ENCODE data around the gene SEPTIN5. TPM values are rescaled to one million over a fixed set of nuclear protein-coding genes. Genes with fewer than 3 reads are reported as not detected.
"Not testable (repeated sequence)": the region's sequence is repeated elsewhere in the genome, so short reads cannot be mapped to it uniquely, and the experiment has no call there.

Gene SEPTIN5
- total RNA-seq, 1 donor from 2014 or later: 123 TPM

GRCh38 chr22:19679522-19680101 is 34.7 kb upstream of the SEPTIN5 start:
- DNase-seq: peak; percentile 76
- peak; percentile 86 for ATAC-seq (ENCODE audit: poor library complexity)
- intact Hi-C loops (cut with DNase I): loop anchor here (2.0 kb wide), 1 partner anchor 37 kb away; no protein-coding TSS in a partner anchor

DNA sequence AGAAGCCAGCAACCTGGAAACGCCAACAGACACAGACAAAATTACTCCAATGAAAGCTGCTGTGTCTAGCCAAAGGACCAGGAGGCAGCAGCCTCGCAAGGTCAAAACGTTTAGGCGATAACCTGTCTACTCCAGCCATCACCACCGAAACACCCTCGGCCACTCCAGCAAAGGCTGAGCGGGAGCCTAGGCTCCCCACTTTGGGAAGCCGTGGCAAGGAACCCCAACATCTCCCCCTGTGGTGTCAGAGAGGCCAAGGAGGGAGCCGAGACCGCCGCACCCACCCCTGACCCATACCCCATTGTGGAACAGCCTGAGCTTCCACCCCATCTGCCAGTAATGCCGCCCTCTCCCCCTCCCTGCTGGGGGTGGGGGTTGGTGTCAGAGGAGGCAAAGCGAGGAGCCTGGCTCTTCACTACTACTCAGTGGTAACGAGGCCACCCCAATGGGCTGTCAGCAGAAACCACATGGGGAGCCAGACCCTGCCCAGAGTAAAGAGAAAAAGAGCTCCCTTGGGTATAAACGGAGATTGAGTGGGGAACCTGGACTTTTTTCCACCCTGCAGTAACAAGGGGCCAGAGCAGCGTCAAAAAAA is 33.9 kb upstream of the SEPTIN5 start:
- no peak for ATAC-seq (ENCODE audit: poor library complexity)
- DNase-seq: no peak
- intact Hi-C loops (cut with DNase I): no loop called here

GRCh38 chr22:19680911-19681862 is 33.1 kb upstream of the SEPTIN5 start:
- intact Hi-C loops (cut with DNase I): no loop called here
- ATAC-seq (ENCODE audit: poor library complexity): no peak

DNA sequence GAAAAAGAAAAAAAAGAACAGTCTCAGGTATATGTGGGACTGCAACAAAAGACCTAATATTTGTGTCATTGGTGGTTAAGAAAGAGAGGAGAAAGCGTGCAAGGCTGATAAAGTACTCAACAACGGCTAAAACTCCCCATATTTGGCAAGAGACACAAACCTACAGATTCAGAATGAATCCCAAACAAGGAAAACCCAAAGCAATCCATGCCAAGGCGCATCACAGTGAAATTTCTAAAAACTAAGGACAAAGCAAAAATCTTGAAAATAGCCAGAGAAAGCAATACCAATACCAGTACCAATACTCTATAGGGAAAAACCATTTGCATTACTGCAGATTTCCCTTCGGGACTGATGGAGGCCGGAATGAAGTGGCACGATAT is 32.4 kb upstream of the SEPTIN5 start:
- no peak for DNase-seq
- intact Hi-C loops (cut with DNase I): no loop called here
- no peak for ATAC-seq (ENCODE audit: poor library complexity)

More at GRCh38 chr22:19680911-19681862, 33.1 kb upstream of the SEPTIN5 start:
- no peak for DNase-seq

- intact Hi-C loops (cut with DNase I): no loop called here
- ATAC-seq (ENCODE audit: poor library complexity) (no peak), DNase-seq (no peak)
Measured at GRCh38 chr22:19686946-19687345, 27.4 kb upstream of the SEPTIN5 start.

DNA sequence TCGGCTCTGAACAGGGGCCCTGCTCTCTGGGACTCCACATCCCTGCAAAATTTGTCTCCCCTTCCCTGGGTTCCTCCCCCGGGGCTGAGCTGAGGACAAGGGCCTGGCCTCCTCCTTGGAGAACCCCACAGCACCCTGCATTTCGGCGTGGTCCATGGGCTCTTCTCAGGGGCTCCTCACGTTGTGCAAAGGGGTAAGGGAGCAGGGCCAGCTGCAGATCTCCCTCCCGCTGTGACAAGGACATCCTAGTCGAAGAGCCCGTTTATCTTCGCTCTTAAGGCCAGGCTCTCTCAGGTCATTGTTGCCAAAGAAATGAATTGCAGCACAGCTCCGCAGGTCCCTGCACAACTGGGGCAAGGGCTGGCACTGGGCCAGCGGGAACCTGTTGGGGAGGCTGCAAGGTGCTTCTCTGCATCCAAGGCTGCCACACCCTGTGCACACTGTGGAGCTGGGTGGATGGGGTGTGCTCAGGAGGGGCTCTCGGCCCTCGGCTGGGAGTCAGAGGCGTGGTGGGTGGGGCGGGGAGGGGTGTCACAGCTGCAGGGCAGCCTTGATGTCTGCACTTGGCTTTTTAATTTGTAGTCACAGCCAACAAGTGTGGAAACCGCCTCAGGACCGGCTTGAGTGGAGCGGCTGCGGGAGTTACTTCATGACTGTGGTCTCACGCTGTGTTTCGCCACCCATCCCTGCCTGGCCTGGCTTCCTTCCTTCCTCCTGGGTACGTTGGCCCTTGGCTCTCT is 26.6 kb upstream of the SEPTIN5 start:
- DNase-seq: no peak
- intact Hi-C loops (cut with DNase I): no loop called here
- ATAC-seq (ENCODE audit: poor library complexity): no peak

DNA sequence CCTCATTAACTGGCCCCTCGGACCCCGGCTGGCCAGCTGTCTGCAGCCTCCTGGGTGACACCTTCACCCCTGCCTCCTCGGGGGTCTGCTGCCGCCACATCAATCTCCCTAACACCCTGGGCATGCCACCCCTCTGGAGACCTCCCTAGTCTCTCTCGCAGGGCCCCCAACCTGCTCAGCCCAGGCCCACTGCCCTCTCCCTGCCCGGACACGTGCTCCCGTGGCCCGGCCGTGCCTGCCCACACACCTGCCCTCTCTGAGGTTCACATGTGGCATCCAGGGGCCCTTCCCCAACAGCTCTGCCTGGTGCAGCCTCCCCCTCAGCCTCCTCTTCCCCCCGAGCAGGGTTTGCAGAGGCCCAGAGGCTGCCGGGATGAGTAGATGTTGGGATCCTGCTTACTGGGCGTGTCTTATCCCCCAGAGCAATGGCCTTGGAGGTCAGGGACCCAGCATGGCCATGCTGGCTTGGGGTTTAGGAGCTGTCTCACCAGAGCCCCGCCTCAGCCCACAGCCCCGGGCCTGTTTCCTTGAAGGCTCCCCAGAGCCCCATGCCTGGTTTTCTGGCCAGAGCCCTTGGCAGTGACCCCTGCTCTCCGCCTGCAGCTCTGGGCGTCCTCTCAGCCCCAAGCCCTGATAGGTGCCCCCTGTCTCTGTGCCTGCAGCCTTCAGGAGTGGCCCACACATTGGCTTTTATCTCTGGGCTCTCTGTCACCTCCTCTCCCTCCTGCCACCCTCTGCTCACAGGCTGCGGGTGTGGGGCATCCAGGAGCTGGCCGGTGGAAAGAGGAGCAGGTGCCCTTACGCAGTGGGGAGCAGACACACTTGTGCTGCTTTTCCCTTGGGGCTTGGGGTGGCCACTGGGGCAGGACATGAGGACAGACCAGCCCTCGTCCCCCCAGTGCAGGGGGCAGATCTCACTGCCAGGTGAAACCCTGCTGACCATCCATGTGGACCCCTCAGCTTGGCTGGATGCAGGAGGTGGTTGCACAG is 25.7 kb upstream of the SEPTIN5 start:
- no peak for DNase-seq
- ATAC-seq (ENCODE audit: poor library complexity): no peak
- intact Hi-C loops (cut with DNase I): no loop called here

DNA sequence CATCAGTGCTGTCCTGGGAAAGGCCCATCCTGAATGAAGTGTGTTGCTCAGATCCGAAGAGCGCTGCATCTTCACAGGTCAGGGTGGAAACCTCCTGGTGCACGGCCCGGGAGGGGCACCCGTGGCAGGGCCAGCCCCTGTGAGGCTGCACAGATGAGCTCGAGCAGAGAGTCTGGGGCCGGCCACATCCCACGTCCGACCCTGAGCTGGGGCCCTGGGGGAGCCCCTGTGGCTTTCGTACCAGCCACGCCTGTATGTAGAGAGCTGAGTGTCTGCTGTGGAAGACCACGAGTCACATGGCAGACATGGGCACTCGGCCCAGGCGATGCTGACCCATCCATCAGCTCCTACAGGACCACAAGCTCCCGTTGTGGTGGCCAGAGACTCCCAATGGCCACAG is 24.9 kb upstream of the SEPTIN5 start:
- no peak for DNase-seq
- no peak for ATAC-seq (ENCODE audit: poor library complexity)

DNA sequence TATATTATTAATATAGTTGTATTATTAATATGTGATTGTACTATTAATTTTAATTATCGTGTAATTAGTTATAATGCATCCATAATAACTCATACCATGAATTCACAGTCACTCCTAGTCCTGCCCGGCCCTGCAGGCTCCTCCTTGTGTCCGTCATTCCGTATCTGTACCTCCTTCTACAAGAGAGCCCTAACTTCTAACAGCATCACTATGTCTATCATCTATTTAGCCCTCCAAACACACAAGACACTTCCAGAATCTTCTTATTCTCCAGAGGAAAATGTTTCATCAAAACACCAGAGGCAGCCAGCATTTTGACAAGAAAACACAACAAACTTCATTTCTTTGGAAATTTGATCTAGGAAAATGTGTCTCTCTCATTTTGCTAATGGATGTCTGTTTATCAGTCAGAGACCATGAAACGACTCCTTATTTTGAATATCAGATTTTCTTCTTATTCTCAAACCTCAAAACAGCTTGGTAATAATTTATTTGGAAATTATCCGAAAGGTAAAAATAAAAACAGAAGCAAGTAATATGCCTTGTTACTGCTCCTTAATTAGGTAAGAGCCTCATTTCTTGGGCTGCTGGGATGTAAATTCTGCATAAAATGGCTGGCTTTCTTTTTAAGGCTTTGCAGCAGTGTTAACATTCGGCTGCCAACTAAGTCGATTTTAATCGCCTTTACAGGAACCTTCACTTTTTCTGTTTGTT is 23.1 kb upstream of the SEPTIN5 start:
- ATAC-seq (ENCODE audit: poor library complexity): no peak
- intact Hi-C loops (cut with DNase I): no loop called here
- no peak for DNase-seq

More for the DNA sequence above, 24.9 kb upstream of the SEPTIN5 start:
- intact Hi-C loops (cut with DNase I): no loop called here

DNA sequence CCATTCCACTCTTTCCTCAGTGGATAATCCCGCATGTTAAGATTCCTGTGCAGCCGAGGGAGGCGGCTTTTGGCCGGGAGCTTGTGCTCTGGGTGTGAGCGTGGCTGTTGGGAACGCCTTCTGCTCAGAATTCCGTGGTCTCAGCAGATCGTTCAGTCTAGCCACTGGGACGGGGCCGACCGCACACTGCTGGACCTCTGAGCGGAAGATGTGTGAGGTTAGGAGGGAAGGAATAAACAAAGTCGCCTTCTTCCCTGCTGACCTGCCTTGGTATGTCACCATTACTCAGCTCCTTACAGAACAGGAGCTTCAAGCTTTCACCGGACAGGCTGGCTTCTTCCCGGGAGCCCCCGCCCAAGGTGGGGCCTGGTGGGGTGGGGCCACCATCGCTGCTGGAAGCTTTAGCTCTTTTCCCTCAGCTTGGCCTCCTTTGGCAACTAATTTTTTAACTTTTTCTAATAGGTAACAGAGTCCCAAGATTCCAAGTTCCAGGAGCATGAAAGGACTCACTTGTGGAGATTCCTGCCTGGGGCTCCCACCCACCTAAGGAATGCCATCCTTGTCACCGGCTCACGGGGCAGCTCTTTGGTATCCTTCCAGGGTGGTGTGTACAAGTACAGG is 22.5 kb upstream of the SEPTIN5 start:
- intact Hi-C loops (cut with DNase I): no loop called here
- no peak for DNase-seq
- ATAC-seq (ENCODE audit: poor library complexity): peak; percentile 71

GRCh38 chr22:19693581-19693980 is 20.7 kb upstream of the SEPTIN5 start:
- ATAC-seq (ENCODE audit: poor library complexity) (no peak), DNase-seq (no peak)
- intact Hi-C loops (cut with DNase I): no loop called here

GRCh38 chr22:19693981-19694670 is 20.2 kb upstream of the SEPTIN5 start:
- ATAC-seq (ENCODE audit: poor library complexity) (no peak), DNase-seq (no peak)
- intact Hi-C loops (cut with DNase I): no loop called here

- ATAC-seq (ENCODE audit: poor library complexity): no peak
- DNase-seq: no peak
- intact Hi-C loops (cut with DNase I): no loop called here
Measured at GRCh38 chr22:19694696-19695095, 19.6 kb upstream of the SEPTIN5 start.

- DNase-seq (no peak), ATAC-seq (ENCODE audit: poor library complexity) (no peak)
- intact Hi-C loops (cut with DNase I): no loop called here
Measured at GRCh38 chr22:19696504-19697276, 17.6 kb upstream of the SEPTIN5 start.

DNA sequence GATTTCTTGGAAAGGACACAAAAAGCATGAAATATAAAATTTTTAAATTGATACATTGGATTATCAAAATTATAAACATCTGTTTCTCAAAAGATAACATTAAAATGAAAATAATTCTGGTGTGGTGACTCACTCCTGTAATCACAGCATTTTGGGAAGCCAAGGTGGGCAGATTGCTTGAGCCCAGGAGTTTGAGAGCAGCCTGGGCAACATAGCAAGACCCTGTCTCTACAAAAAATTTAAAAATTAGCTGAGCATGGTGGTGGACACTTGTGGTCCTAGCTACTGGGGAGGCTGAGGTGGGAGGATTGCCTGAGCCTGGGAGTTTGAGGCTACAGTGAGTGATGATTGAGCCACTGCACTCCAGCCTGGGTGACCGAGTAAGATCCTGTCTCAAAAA is 16.4 kb upstream of the SEPTIN5 start:
- intact Hi-C loops (cut with DNase I); DNase-seq; ATAC-seq (ENCODE audit: poor library complexity): not testable (repeated sequence)

Measured in Right ventricle myocardium superior (tissue), 1 donor.